Activated CD8-positive, alpha-beta T cell treated with anti-CD3 and anti-CD28 coated beads for 36 hours (primary cell): ENCODE measurements around the gene UPP2. TPM values are rescaled to one million over a fixed set of nuclear protein-coding genes. Genes with fewer than 3 reads are reported as not detected.

Experiments
- ATAC-seq: fragments of 200-7000 bp; cut with Tn5 transposase; one replicate; pipeline ENCODE4 v1.10.0; 2021; ENCODE audit warnings: mild to moderate bottlenecking, moderate library complexity
- CTCF ChIA-PET: fragments of 350-600 bp; sonication (Branson Sonifier 250); formaldehyde crosslinking; loops from one replicate; lab custom pipeline; 2021; ENCODE audit warnings: antibody characterized with exemption; lab: Charles Lee
- POLR2A ChIA-PET: fragments of 350-600 bp; sonication (Branson Sonifier 250); formaldehyde crosslinking; loops from one replicate; lab custom pipeline; 2021; ENCODE audit warnings: antibody characterized with exemption; lab: Charles Lee
- DNase-seq: peaks from one replicate; pipeline ENCODE4 v3.0.0-alpha.2; 2020
- H3K27ac Mint-ChIP-seq: one replicate; pipeline ENCODE4 v1.8.0; 2021; ENCODE audit warnings: mild to moderate bottlenecking, mixed read lengths
- H3K27me3 Mint-ChIP-seq: one replicate; pipeline ENCODE4 v1.8.0; 2021; ENCODE audit warnings: mixed read lengths
- H3K36me3 Mint-ChIP-seq: one replicate; pipeline ENCODE4 v1.8.0; 2021; ENCODE audit warnings: low read depth, mixed read lengths
- H3K4me1 Mint-ChIP-seq: one replicate; pipeline ENCODE4 v1.8.0; 2021; ENCODE audit warnings: low read depth, mixed read lengths
- H3K4me3 Mint-ChIP-seq: one replicate; pipeline ENCODE4 v1.8.0; 2021; ENCODE audit warnings: mild to moderate bottlenecking, moderate library complexity, mixed read lengths
- H3K9me3 Mint-ChIP-seq: one replicate; pipeline ENCODE4 v1.8.0; 2021; ENCODE audit warnings: mixed read lengths
- intact Hi-C: fragments of 100-400 bp; cut with micrococcal nuclease; formaldehyde crosslinking; loops from one replicate; pipeline ENCODE4 v1.10.0; 2022
- total RNA-seq, 2 experiments: library from RNA; stranded (reverse); gene quantifications; one replicate each; pipeline ENCODE4 v1.2.3, GENCODE V29; 2021
- TF ChIP-seq, protein P1 (sequence below): fragments of 200-600 bp; IDR thresholded peaks from one replicate; pipeline ENCODE4 v1.8.0; 2022; ENCODE audit warnings: antibody characterized with exemption, mild to moderate bottlenecking

The UPP2 gene
- total RNA-seq, 2 experiments from 2014 or later: not detected

DNA sequence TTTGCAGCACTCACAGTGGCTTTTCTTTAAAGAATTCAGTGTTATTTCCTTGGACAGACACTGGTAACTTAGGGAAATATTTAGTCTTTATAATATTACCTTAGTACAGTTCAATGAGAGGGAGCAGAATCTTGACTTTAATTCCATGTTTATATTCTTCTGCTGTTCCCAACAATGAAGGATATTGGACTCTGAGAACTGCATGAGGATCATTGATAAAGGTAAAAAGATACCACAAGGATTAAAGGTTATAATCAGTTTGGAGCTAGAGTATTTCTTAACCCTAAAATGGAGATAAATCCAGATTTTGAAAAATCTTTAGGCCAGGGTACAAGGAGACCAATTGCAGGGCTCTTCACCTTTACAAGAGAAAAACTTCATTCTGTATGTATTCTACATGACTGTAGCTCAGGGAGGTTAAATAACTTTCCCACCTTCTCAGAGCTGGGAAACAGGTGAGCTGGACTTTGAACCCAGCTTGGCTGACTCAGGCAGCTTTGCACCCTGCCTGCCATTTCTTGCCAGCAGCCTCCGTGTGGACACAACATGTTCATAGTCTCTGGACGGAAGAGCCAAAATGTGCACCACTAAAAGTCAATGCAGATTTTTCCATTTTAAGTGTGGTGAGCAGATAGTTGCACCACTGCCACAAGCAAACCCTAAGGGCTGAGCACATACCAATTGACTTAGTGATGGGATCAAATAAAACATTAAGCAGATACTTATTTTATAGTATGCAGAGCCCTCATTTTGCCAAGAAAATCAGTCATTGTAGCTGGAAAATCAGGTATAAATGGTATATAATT, 26.7 kb downstream of the UPP2 start:
- Mint-ChIP-seq H3K4me1 (no peaks in the 10 kb centered on the region), H3K27me3 (peaks cover 5% of the 10 kb centered on the region), H3K27ac (no peak overlapping the region), H3K4me3 (no peak overlapping the region), H3K36me3 (no peaks in the 10 kb centered on the region), H3K9me3 (no peaks in the 10 kb centered on the region)
- TF ChIP-seq, protein P1, sequence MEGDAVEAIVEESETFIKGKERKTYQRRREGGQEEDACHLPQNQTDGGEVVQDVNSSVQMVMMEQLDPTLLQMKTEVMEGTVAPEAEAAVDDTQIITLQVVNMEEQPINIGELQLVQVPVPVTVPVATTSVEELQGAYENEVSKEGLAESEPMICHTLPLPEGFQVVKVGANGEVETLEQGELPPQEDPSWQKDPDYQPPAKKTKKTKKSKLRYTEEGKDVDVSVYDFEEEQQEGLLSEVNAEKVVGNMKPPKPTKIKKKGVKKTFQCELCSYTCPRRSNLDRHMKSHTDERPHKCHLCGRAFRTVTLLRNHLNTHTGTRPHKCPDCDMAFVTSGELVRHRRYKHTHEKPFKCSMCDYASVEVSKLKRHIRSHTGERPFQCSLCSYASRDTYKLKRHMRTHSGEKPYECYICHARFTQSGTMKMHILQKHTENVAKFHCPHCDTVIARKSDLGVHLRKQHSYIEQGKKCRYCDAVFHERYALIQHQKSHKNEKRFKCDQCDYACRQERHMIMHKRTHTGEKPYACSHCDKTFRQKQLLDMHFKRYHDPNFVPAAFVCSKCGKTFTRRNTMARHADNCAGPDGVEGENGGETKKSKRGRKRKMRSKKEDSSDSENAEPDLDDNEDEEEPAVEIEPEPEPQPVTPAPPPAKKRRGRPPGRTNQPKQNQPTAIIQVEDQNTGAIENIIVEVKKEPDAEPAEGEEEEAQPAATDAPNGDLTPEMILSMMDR: no peak
- ATAC-seq (no peak), DNase-seq (no peak)
- intact Hi-C loops: no loop called here
- ChIA-PET CTCF (no interaction called here), POLR2A (no interaction called here)

DNA sequence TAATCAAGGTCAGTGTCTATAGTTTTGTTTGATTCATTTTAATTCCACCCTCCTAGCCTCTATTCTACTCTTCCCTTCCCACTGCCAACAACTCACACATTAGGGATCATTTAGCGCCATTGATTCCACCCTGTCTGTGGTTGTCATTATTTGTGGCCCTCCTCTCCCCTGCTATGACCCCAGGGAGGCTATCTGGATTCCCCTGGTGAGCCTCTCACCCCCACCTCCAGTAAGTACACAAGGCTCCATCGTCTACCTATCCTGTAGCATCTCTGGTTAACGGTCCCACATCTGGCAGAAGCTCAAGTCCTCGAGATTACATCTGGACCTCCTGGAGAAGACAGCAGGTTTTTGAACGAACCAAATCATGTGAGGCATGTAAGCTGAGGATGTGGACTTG, 27.4 kb downstream of the UPP2 start:
- no peak for DNase-seq
- no peak overlapping the region for H3K4me3 Mint-ChIP-seq
- ATAC-seq: no peak
- CTCF ChIA-PET: no interaction called here
- intact Hi-C loops: no loop called here
- H3K9me3 Mint-ChIP-seq: no peaks in the 10 kb centered on the region
- no peak overlapping the region for H3K27ac Mint-ChIP-seq
- H3K4me1 Mint-ChIP-seq: no peaks in the 10 kb centered on the region
- POLR2A ChIA-PET: no interaction called here
- H3K36me3 Mint-ChIP-seq: no peaks in the 10 kb centered on the region
- TF ChIP-seq, protein P1: no peak
- H3K27me3 Mint-ChIP-seq: peaks cover 6% of the 10 kb centered on the region

DNA sequence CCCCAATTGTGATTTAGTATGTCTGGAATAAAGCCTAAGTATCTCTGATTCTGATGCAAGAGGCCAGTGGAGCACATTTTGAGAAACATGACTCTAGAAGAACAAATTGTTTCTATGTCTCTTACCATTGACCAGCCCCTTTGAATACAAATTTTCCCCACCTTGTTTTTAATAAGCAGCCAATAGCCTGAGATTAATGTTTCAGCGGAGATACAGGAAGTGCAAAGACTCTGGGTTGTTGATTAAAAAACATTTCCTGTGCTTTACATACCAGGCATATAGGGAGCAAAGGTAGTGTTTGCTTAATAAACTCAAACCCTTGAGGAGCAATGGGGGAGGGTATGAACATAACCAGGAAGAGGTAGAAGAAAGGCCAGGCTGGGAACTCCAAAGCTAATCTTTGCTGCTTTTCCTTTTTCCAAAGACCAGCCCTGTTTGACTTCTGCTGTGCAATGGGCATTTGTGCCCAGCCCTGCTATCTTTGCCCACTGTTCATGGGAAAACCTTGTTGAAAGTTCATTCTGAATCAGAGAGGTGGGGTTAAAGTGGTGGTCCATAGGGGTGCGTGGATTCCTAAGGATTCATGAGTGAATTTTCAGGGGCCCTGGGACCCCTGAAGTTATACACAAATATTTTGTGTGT, 29.3 kb downstream of the UPP2 start:
- H3K36me3 Mint-ChIP-seq: no peaks in the 10 kb centered on the region
- peaks cover 8% of the 10 kb centered on the region for H3K27me3 Mint-ChIP-seq
- TF ChIP-seq, protein P1: no peak
- ATAC-seq (no peak), DNase-seq (no peak)
- no peaks in the 10 kb centered on the region for H3K9me3 Mint-ChIP-seq
- no peak overlapping the region for H3K4me3 Mint-ChIP-seq
- intact Hi-C loops: no loop called here
- H3K4me1 Mint-ChIP-seq: no peaks in the 10 kb centered on the region
- ChIA-PET POLR2A (no interaction called here), CTCF (interaction anchor here (0.7 to 1.1 kb wide), 2 partner anchors 9 to 10 kb away, joined by 3 read pairs; no protein-coding TSS in a partner anchor)
- H3K27ac Mint-ChIP-seq: no peak overlapping the region

DNA sequence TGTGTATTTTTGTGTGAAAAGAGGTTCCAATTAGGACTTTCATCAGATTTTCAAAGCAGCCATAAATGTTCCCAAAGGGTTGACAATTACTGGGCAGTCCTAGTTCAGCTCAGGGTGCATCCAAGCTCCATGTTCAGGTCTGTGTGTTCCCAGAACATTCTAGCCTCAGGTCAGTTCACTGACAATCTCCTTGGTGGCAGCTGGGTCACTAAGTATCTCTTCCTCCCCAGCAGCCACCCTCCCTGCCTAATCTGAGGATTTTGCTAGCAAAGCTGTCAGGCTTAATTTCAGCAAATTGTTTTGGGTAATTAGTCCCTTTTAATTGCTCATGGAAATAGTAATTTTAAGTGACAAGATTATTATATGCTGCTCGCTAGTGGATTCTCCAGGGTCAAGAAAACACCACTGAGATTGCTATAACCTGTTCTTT, 29.8 kb downstream of the UPP2 start:
- Mint-ChIP-seq H3K9me3 (no peaks in the 10 kb centered on the region), H3K4me1 (no peaks in the 10 kb centered on the region), H3K4me3 (no peak overlapping the region), H3K36me3 (no peaks in the 10 kb centered on the region), H3K27me3 (peaks cover 8% of the 10 kb centered on the region), H3K27ac (no peak overlapping the region)
- intact Hi-C loops: no loop called here
- TF ChIP-seq, protein P1: no peak
- no peak for DNase-seq
- ChIA-PET POLR2A (no interaction called here), CTCF (interaction anchor here (0.7 kb wide), 1 partner anchor 11 kb away, joined by 3 read pairs; no protein-coding TSS in a partner anchor)
- ATAC-seq: no peak
